DOHH2 (cell line): ENCODE data around the gene GTPBP4.

ENCODE experiments used
- CTCF ChIP-seq: fragments of 200-600 bp; sonication (generic); IDR thresholded peaks from one replicate; pipeline ENCODE4 v1.5.1; 2014; ENCODE audit warnings: antibody characterized with exemption, mild to moderate bottlenecking, low read depth, low read length; ENCODE audit not compliant: poor library complexity, severe bottlenecking
- EZH2phosphoT487 ChIP-seq: fragments of 200-600 bp; sonication (generic); IDR thresholded peaks from 2 replicates; pipeline ENCODE4 v1.6.1; 2017; ENCODE audit warnings: borderline replicate concordance, mild to moderate bottlenecking, antibody characterized with exemption, low read length, moderate library complexity, mixed read lengths

- no peak for TF ChIP-seq CTCF
- TF ChIP-seq EZH2phosphoT487: no peak
Measured at GRCh38 chr10:983401-983800, 4.8 kb upstream of the GTPBP4 start.
